Measurements from ENCODE around the gene CCDC187. TPM values are rescaled to one million over a fixed set of nuclear protein-coding genes. Genes with fewer than 3 reads are reported as not detected.

The CCDC187 gene
- total RNA-seq, 1 donor = not detected

GRCh38 chr9:136248951-136249876, 54.7 kb downstream of the CCDC187 start:
- TF ChIP-seq CTCF (IDR thresholded peaks at IDR 0.05; ENCODE audit: extremely low read depth, low read depth, low read length) = no peak
- no peaks in the 10 kb centered on the region for H3K36me3 ChIP-seq (ENCODE audit: insufficient read depth, low read length)
- no peak overlapping the region for H2AFZ ChIP-seq (ENCODE audit: low read length)
- peak; percentile 85 for DNase-seq (ENCODE audit: insufficient read length, low spot score, missing footprints)
- H3K4me3 ChIP-seq (ENCODE audit: insufficient read depth, low read length) = no peak overlapping the region
- H3K79me2 ChIP-seq (ENCODE audit: insufficient read depth, low read length) = peaks cover 9% of the 10 kb centered on the region
- peaks cover 42% of the 10 kb centered on the region for H3K27me3 ChIP-seq (ENCODE audit: insufficient read depth, low read length)
- H3K4me2 ChIP-seq (ENCODE audit: insufficient read depth, low read length) = no peak overlapping the region
- H3K27ac ChIP-seq (ENCODE audit: low read depth, low read length) = no peak overlapping the region
- H3K9me3 ChIP-seq (ENCODE audit: low read depth, low read length) = no peaks in the 10 kb centered on the region
- H4K20me1 ChIP-seq (ENCODE audit: insufficient read depth, low read length) = peaks cover 9% of the 10 kb centered on the region
- peaks cover 12% of the 10 kb centered on the region for H3K4me1 ChIP-seq (ENCODE audit: insufficient read depth, low read length)

- Histone ChIP-seq H3K27ac (ENCODE audit: low read depth, low read length) (no peak overlapping the region), H3K4me3 (ENCODE audit: insufficient read depth, low read length) (no peak overlapping the region), H2AFZ (ENCODE audit: low read length) (no peak overlapping the region), H3K4me2 (ENCODE audit: insufficient read depth, low read length) (no peak overlapping the region), H4K20me1 (ENCODE audit: insufficient read depth, low read length) (peaks cover 20% of the 10 kb centered on the region), H3K27me3 (ENCODE audit: insufficient read depth, low read length) (peaks cover 42% of the 10 kb centered on the region), H3K4me1 (ENCODE audit: insufficient read depth, low read length) (peaks cover 18% of the 10 kb centered on the region), H3K79me2 (ENCODE audit: insufficient read depth, low read length) (peaks cover 20% of the 10 kb centered on the region), H3K36me3 (ENCODE audit: insufficient read depth, low read length) (no peaks in the 10 kb centered on the region), H3K9me3 (ENCODE audit: low read depth, low read length) (no peaks in the 10 kb centered on the region)
- no peak for DNase-seq (ENCODE audit: insufficient read length, low spot score, missing footprints)
- no peak for TF ChIP-seq CTCF (IDR thresholded peaks at IDR 0.05; ENCODE audit: extremely low read depth, low read depth, low read length)
These were observed 55.8 kb downstream of the CCDC187 start for GRCh38 chr9:136247947-136248637.

GRCh38 chr9:136247551-136247916, 56.4 kb downstream of the CCDC187 start:
- TF ChIP-seq CTCF (IDR thresholded peaks at IDR 0.05; ENCODE audit: extremely low read depth, low read depth, low read length) = no peak
- peaks cover 18% of the 10 kb centered on the region for H3K4me1 ChIP-seq (ENCODE audit: insufficient read depth, low read length)
- H3K79me2 ChIP-seq (ENCODE audit: insufficient read depth, low read length) = peaks cover 25% of the 10 kb centered on the region
- no peak for DNase-seq (ENCODE audit: insufficient read length, low spot score, missing footprints)
- H3K36me3 ChIP-seq (ENCODE audit: insufficient read depth, low read length) = no peaks in the 10 kb centered on the region
- H2AFZ ChIP-seq (ENCODE audit: low read length) = no peak overlapping the region
- no peak overlapping the region for H3K4me2 ChIP-seq (ENCODE audit: insufficient read depth, low read length)
- peaks cover 24% of the 10 kb centered on the region for H4K20me1 ChIP-seq (ENCODE audit: insufficient read depth, low read length)
- no peak overlapping the region for H3K4me3 ChIP-seq (ENCODE audit: insufficient read depth, low read length)
- H3K27me3 ChIP-seq (ENCODE audit: insufficient read depth, low read length) = peaks cover 42% of the 10 kb centered on the region
- no peak overlapping the region for H3K27ac ChIP-seq (ENCODE audit: low read depth, low read length)
- H3K9me3 ChIP-seq (ENCODE audit: low read depth, low read length) = no peaks in the 10 kb centered on the region

Data from osteoblast (primary cell).